ENCODE results near the gene ANKRD17.

The ANKRD17 gene

DNA sequence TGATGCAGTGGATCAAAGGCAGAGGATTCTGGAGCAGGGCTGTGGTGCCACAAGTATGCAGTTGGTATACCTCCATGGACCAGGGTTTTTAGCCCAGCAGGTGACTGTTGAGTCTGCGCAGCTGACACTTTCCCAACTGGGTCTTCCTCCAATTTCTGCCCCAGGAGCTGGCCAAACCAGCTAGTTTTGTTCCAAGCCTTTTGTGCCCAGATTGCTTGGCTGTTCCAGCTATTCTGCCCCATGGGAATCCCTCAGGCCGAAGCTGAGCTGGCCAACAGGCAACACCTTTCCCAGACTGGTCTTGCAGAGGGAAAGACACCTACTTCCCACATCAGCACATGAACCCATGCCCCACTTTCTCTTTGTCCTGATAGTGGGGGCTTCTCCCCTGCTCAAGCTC lies 22.8 kb upstream of the ANKRD17 start:
- TF ChIP-seq, protein P1, sequence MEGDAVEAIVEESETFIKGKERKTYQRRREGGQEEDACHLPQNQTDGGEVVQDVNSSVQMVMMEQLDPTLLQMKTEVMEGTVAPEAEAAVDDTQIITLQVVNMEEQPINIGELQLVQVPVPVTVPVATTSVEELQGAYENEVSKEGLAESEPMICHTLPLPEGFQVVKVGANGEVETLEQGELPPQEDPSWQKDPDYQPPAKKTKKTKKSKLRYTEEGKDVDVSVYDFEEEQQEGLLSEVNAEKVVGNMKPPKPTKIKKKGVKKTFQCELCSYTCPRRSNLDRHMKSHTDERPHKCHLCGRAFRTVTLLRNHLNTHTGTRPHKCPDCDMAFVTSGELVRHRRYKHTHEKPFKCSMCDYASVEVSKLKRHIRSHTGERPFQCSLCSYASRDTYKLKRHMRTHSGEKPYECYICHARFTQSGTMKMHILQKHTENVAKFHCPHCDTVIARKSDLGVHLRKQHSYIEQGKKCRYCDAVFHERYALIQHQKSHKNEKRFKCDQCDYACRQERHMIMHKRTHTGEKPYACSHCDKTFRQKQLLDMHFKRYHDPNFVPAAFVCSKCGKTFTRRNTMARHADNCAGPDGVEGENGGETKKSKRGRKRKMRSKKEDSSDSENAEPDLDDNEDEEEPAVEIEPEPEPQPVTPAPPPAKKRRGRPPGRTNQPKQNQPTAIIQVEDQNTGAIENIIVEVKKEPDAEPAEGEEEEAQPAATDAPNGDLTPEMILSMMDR (IDR thresholded peaks at IDR 0.05; ENCODE audit: extremely low read depth, missing control alignments): no peak
- DNase-seq (ENCODE audit: low spot score): no peak

DNA sequence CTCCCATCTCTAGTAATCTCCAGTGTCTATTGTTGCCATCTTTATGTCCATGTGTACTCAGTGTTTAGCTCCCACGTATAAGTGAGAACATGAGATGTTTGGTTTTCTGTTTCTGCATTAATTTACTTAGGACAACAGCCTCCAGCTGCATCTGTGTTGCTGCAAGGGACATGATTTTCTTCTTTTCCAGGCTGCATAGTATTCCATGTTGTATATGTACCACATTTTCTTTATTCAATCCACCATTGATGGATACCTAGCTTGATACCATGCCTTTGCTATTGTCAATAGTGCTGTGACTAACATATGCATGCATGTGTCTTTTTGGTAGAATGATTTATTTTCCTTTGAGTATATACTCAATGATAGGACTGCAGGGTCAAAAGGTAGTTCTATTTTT lies 18.6 kb upstream of the ANKRD17 start:
- TF ChIP-seq, protein P1 (IDR thresholded peaks at IDR 0.05; ENCODE audit: extremely low read depth, missing control alignments): no peak
- DNase-seq (ENCODE audit: low spot score): no peak

DNA sequence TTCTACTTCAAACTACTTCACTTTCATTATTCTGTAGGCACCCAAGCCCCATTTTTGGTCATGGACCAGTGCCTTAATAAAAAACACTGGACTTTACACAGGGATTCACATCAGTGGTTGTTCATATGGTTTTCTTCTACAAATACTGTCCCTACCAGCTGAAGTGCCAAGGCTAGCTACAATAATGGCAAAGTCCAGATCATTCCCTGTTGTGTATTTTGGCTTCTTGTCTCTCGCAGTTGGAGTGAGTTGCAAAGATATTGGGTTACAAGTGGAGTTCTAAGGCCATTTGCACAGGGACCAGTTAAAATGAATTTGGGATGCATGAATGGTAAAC lies 16.7 kb upstream of the ANKRD17 start:
- TF ChIP-seq, protein P1 (IDR thresholded peaks at IDR 0.05; ENCODE audit: extremely low read depth, missing control alignments): no peak

DNA sequence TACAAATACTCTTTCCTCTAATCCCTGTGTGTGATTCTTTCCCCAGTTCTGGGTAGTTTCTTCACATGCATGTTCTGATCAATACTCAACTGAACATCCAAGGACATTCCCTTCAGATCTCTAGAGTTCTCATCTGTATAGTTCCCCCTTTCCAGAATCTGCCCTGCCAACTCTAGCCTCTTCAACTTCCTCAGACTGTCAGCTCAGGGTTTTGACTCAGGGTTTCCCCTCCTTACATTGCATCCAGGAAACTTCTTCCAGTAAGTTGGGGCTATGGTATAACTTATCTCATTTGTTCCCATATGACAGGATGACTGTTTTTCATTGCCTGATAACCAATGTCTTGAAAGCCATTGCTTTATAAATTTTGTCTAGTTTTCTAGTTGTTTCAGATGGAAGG lies 14.2 kb upstream of the ANKRD17 start:
- TF ChIP-seq, protein P1 (IDR thresholded peaks at IDR 0.05; ENCODE audit: extremely low read depth, missing control alignments): no peak
- DNase-seq (ENCODE audit: low spot score): no peak

More for the DNA sequence above, 16.7 kb upstream of the ANKRD17 start:
- no peak for DNase-seq (ENCODE audit: low spot score)

DNA sequence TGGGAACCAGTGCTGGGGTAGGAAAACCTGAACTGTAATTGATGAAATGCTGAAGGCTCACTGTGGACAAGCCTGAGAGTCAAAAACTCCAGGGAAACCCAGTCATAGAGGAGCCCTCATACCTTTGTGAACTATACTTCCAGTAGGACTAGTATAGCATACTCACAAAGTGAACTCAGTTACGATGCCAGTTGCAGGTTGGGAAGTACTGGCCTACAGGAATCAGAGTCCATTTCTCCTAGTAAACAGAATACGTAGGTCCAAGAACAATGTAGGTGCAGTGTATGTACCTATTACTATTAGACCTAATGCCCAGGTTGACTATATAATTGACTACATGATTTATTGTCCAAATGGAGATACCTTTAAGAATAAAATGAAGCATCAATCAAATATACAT lies 8.5 kb upstream of the ANKRD17 start:
- TF ChIP-seq, protein P1 (IDR thresholded peaks at IDR 0.05; ENCODE audit: extremely low read depth, missing control alignments): no peak
- no peak for DNase-seq (ENCODE audit: low spot score)

DNA sequence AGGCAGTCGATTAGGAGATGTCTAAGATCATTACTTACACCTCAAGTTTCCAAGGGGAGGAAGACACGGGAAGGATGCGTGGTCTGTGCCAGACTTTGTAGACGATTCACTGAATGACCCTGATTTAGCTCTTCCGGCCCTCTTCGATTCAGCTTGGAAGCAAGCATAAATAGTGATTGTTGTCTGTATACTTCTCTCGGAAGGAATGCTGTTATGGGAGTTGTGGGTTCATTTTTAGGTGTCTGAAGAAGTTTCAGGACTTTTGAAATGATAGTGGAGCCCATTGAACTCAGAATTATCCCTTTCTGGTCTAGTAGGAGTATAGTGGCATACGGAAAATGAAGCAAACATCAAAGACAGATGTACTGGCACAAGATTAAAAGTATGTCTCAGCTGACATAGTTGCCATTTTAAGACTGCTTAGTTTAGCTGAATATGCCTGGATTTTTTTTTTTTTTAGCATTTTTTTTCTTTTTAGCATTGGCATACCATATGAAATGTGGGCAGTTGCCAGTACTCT lies 1.0 kb upstream of the ANKRD17 start:
- DNase-seq (ENCODE audit: low spot score): peak; percentile 11
- TF ChIP-seq, protein P1 (IDR thresholded peaks at IDR 0.05; ENCODE audit: extremely low read depth, missing control alignments): no peak

DNA sequence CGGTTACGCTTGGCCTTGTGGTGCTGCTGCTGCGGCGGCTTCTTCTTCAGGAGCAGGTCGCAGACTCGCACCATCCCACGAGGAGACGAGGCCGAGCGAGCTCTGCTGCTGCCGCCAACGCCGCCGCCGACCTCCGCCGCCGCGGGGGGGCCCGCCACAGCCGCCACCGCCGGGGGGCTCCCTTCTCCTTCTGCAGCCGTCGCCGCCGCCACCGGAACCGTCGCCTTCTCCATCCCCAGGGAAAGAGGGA lies 237 bp downstream of the ANKRD17 start:
- TF ChIP-seq, protein P1 (IDR thresholded peaks at IDR 0.05; ENCODE audit: extremely low read depth, missing control alignments): peak; percentile 42
- no peak for DNase-seq (ENCODE audit: low spot score)
